Activated B cell treated with CpG ODN at 0.5 μM for 24 hours (primary cell): ENCODE data around the gene CBX5. TPM values are rescaled to one million over a fixed set of nuclear protein-coding genes. Genes with fewer than 3 reads are reported as not detected.
A peak's percentile ranks its signal among the peaks of the same experiment; 100 is the strongest.

Source experiments
- ATAC-seq: fragments of 200-7000 bp; cut with Tn5 transposase; one replicate; pipeline ENCODE4 v1.10.0; 2021; ENCODE audit warnings: low read depth, mild to moderate bottlenecking, moderate library complexity
- CTCF ChIA-PET: fragments of 350-600 bp; sonication (Branson Sonifier 250); formaldehyde crosslinking; loops from one replicate; lab custom pipeline; 2021; ENCODE audit warnings: antibody characterized with exemption; lab: Charles Lee
- POLR2A ChIA-PET: fragments of 350-600 bp; sonication (Branson Sonifier 250); formaldehyde crosslinking; loops from one replicate; lab custom pipeline; 2021; ENCODE audit warnings: antibody characterized with exemption; lab: Charles Lee
- DNase-seq: peaks from one replicate; pipeline ENCODE4 v3.0.0; 2022
- H3K27ac Mint-ChIP-seq: one replicate; pipeline ENCODE4 v1.8.0; 2020; ENCODE audit warnings: mixed read lengths
- H3K27me3 Mint-ChIP-seq: one replicate; pipeline ENCODE4 v1.8.0; 2021; ENCODE audit warnings: mixed read lengths
- H3K36me3 Mint-ChIP-seq: one replicate; pipeline ENCODE4 v1.8.0; 2021; ENCODE audit warnings: low read depth, mixed read lengths
- H3K4me1 Mint-ChIP-seq: one replicate; pipeline ENCODE4 v1.8.0; 2021; ENCODE audit warnings: mixed read lengths
- H3K4me3 Mint-ChIP-seq: one replicate; pipeline ENCODE4 v1.8.0; 2020; ENCODE audit warnings: mild to moderate bottlenecking, mixed read lengths
- H3K9me3 Mint-ChIP-seq: one replicate; pipeline ENCODE4 v1.8.0; 2020; ENCODE audit warnings: mixed read lengths
- intact Hi-C: fragments of 100-400 bp; cut with micrococcal nuclease; formaldehyde crosslinking; loops from one replicate; pipeline ENCODE4 v1.15.1; 2024
- total RNA-seq: library from RNA; stranded (reverse); gene quantifications from 2 replicates; pipeline ENCODE4 v1.2.3, GENCODE V29; 2022
- TF ChIP-seq, protein P1 (sequence below): fragments of 200-600 bp; IDR thresholded peaks from one replicate; pipeline ENCODE4 v1.8.0; 2022; ENCODE audit warnings: antibody characterized with exemption, mild to moderate bottlenecking

CBX5 gene
- total RNA-seq, 1 donor from 2014 or later = 77.3 TPM

GRCh38 chr12:54207539-54208294 lies 72.2 kb downstream of the CBX5 start:
- CTCF ChIA-PET = interaction anchor here (0.7 to 5.7 kb wide), 17 partner anchors 8 to 415 kb away, joined by 3 to 66 read pairs (median 6); partner anchors contain the start of genes HOXC5, HOXC8, HOXC9 and SMUG1
- intact Hi-C loops = loop anchor here (1.0 kb wide), 4 partner anchors 16 to 416 kb away; no protein-coding TSS in a partner anchor
- ATAC-seq (peak; percentile 100), DNase-seq (peak; percentile 79)
- peak overlapping the region; percentile 30 for H3K27ac Mint-ChIP-seq
- H3K4me3 Mint-ChIP-seq = no peak overlapping the region
- H3K36me3 Mint-ChIP-seq = no peaks in the 10 kb centered on the region
- H3K4me1 Mint-ChIP-seq = peaks cover 4% of the 10 kb centered on the region
- no peaks in the 10 kb centered on the region for H3K9me3 Mint-ChIP-seq
- peaks cover 35% of the 10 kb centered on the region for H3K27me3 Mint-ChIP-seq
- TF ChIP-seq, protein P1, sequence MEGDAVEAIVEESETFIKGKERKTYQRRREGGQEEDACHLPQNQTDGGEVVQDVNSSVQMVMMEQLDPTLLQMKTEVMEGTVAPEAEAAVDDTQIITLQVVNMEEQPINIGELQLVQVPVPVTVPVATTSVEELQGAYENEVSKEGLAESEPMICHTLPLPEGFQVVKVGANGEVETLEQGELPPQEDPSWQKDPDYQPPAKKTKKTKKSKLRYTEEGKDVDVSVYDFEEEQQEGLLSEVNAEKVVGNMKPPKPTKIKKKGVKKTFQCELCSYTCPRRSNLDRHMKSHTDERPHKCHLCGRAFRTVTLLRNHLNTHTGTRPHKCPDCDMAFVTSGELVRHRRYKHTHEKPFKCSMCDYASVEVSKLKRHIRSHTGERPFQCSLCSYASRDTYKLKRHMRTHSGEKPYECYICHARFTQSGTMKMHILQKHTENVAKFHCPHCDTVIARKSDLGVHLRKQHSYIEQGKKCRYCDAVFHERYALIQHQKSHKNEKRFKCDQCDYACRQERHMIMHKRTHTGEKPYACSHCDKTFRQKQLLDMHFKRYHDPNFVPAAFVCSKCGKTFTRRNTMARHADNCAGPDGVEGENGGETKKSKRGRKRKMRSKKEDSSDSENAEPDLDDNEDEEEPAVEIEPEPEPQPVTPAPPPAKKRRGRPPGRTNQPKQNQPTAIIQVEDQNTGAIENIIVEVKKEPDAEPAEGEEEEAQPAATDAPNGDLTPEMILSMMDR = no peak
- POLR2A ChIA-PET = interaction anchor here (0.8 to 1.6 kb wide), 6 partner anchors 12 to 222 kb away, joined by 3 to 7 read pairs (median 5); partner anchors contain the start of genes HOXC10 and HOXC5

- intact Hi-C loops = loop anchor here (1.0 kb wide), 3 partner anchors 15 to 200 kb away; no protein-coding TSS in a partner anchor
- Mint-ChIP-seq H3K4me1 (peaks cover 4% of the 10 kb centered on the region), H3K36me3 (no peaks in the 10 kb centered on the region), H3K4me3 (no peak overlapping the region), H3K27me3 (peaks cover 39% of the 10 kb centered on the region), H3K9me3 (no peaks in the 10 kb centered on the region), H3K27ac (no peak overlapping the region)
- DNase-seq (no peak), ATAC-seq (no peak)
- TF ChIP-seq, protein P1 = no peak
- ChIA-PET CTCF (interaction anchor here (0.6 to 5.7 kb wide), 11 partner anchors 9 to 627 kb away, joined by 3 to 66 read pairs (median 10); partner anchors contain the start of genes HOXC5, HOXC9 and SMUG1), POLR2A (interaction anchor here (1.1 to 1.6 kb wide), 3 partner anchors 11 to 201 kb away, joined by 3 to 7 read pairs (median 5); no protein-coding TSS in a partner anchor)
These were observed 73.1 kb downstream of the CBX5 start for GRCh38 chr12:54206791-54207190.

DNA sequence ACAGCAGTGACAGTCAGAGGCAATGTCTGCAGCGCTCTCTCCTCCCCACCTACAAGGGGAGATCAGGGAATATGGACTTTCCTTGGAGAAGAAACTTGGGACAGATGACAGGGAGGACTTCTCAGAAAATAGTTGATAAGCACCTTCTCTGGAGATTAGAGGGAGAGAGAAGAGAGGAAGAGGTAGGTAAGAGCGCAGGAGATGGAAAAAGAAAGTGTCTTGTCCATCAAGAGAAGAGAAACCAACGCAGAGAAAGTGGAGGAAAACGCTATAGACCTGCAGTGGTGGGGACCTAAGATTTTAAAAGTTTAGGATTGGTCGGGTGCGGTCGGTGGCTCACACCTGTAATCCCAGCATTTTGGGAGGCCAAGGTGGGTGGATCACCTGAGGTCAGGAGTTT lies 75.6 kb downstream of the CBX5 start:
- intact Hi-C loops = no loop called here
- ChIA-PET POLR2A (no interaction called here), CTCF (interaction anchor here (1.0 to 5.7 kb wide), 5 partner anchors 11 to 199 kb away, joined by 3 to 66 read pairs (median 42); partner anchors contain the start of genes HOXC5 and SMUG1)
- ATAC-seq = no peak
- no peak for DNase-seq
- Mint-ChIP-seq H3K27me3 (peaks cover 51% of the 10 kb centered on the region), H3K36me3 (no peaks in the 10 kb centered on the region), H3K9me3 (no peaks in the 10 kb centered on the region), H3K4me3 (no peak overlapping the region), H3K4me1 (peaks cover 4% of the 10 kb centered on the region), H3K27ac (no peak overlapping the region)
- TF ChIP-seq, protein P1 = no peak

DNA sequence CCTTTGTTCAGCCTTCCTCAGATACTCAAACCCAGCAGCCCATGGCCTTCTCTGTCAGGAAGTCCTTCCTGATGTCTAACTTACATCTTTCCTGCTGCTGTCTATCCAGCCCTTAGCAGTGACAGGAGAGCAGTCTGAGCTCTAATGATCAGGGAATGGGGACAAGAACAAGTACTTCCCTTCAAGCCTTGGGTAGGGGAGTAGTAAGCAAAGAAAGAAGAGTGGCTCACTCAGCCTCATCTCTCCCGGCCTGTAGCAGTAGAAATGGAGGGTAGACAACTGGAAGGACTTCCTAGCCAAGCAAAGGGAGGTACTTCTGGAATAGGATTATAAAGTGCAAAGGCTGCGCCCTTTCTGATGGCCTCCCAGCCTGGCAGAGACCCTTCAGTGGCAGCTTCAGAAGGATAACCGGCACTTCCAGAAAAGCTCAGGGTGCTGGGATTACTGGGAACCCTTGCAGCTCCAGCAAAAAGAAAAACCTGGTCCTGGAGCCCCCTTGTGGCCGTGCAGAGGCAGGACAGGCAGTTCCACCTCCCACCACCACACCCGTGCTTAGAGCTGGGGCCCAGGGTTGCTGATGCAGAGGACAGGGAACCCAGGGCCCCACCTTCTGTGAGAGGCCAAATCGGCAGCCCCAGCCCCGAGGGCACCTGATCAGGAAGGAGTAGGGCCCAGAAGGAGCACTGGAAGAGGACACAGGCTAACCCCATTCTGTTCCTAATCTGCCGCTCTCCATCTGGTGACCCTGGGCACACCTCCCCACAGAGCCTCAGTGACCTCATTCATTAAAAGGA lies 78.7 kb downstream of the CBX5 start:
- no peaks in the 10 kb centered on the region for H3K36me3 Mint-ChIP-seq
- H3K9me3 Mint-ChIP-seq = no peaks in the 10 kb centered on the region
- ChIA-PET POLR2A (interaction anchor here (0.6 to 0.9 kb wide), 4 partner anchors 10 to 445 kb away, joined by 3 to 6 read pairs (median 4); partner anchors contain the start of gene HOXC6), CTCF (interaction anchor here (0.6 to 4.0 kb wide), 24 partner anchors 9 to 501 kb away, joined by 3 to 60 read pairs (median 4); partner anchors contain the start of genes HOXC4, HOXC5, HOXC6 and HOXC8)
- ATAC-seq = peak; percentile 90
- DNase-seq = peak; percentile 58
- intact Hi-C loops = loop anchor here (1.0 kb wide), 3 partner anchors 10 to 195 kb away; no protein-coding TSS in a partner anchor
- peaks cover 21% of the 10 kb centered on the region for H3K4me1 Mint-ChIP-seq
- no peak overlapping the region for H3K27ac Mint-ChIP-seq
- no peak overlapping the region for H3K4me3 Mint-ChIP-seq
- H3K27me3 Mint-ChIP-seq = peaks cover 53% of the 10 kb centered on the region
- TF ChIP-seq, protein P1 = no peak
